Mesothelial cell of epicardium (in vitro differentiated cells): ENCODE results near the gene RAMACL. TPM values are rescaled to one million over a fixed set of nuclear protein-coding genes. Genes with fewer than 3 reads are reported as not detected.

Source experiments
- DNase-seq, 2 experiments: peaks; one replicate each; pipeline ENCODE4 v3.0.0; 2021; ENCODE audit warnings: low spot score in 2 of 2; ENCODE audit not compliant: unreplicated experiment in 2 of 2
- H3K27ac Mint-ChIP-seq: 2 replicates; pipeline ENCODE4 v1.8.0; 2021; ENCODE audit warnings: mixed read lengths
- H3K27me3 Mint-ChIP-seq: 2 replicates; pipeline ENCODE4 v1.8.0; 2021; ENCODE audit warnings: low read depth, mixed read lengths
- H3K36me3 Mint-ChIP-seq: 2 replicates; pipeline ENCODE4 v1.8.0; 2021; ENCODE audit warnings: mixed read lengths
- H3K4me1 Mint-ChIP-seq: 2 replicates; pipeline ENCODE4 v1.8.0; 2021; ENCODE audit warnings: mixed read lengths
- H3K4me3 Mint-ChIP-seq: 2 replicates; pipeline ENCODE4 v1.8.0; 2021; ENCODE audit warnings: mild to moderate bottlenecking, moderate library complexity, mixed read lengths
- H3K9me3 Mint-ChIP-seq: 2 replicates; pipeline ENCODE4 v1.8.0; 2021; ENCODE audit warnings: mixed read lengths
- total RNA-seq: library from RNA; stranded (reverse); gene quantifications from 3 replicates; pipeline ENCODE4 v1.2.1, GENCODE V29; 2021
- TF ChIP-seq, protein P1 (sequence below): fragments of 200-600 bp; sonication (generic); IDR thresholded peaks from one replicate; pipeline ENCODE4 v1.5.0; 2021; ENCODE audit warnings: antibody characterized with exemption; ENCODE audit not compliant: unreplicated experiment

The RAMACL gene
- total RNA-seq, 1 donor from 2014 or later: 0.69 TPM

DNA sequence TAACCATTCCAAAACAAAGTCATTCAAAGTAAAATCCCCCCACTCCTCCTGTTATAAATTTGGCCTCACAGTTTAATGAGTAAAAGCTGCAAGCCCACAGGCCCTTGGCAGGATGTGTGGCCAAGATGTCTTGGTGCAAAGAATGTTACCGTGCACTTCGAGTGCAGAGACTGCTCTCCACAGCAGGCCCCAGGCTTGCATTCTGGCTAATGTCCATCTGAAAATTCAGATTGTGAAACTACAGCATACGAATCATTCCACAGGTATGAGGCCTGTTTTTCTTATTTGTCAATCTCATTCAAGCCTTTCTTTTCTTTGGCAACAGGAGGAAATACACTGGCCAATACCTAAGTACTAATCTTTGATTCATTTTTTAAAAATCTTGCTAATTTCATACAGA, 33.4 kb upstream of the RAMACL start:
- no peak for DNase-seq
- peaks cover 45% of the 10 kb centered on the region for H3K4me1 Mint-ChIP-seq
- H3K27ac Mint-ChIP-seq: peak overlapping the region; percentile 92
- peaks cover 3% of the 10 kb centered on the region for H3K27me3 Mint-ChIP-seq
- H3K9me3 Mint-ChIP-seq: no peaks in the 10 kb centered on the region
- peaks cover 4% of the 10 kb centered on the region for H3K36me3 Mint-ChIP-seq
- TF ChIP-seq, protein P1, sequence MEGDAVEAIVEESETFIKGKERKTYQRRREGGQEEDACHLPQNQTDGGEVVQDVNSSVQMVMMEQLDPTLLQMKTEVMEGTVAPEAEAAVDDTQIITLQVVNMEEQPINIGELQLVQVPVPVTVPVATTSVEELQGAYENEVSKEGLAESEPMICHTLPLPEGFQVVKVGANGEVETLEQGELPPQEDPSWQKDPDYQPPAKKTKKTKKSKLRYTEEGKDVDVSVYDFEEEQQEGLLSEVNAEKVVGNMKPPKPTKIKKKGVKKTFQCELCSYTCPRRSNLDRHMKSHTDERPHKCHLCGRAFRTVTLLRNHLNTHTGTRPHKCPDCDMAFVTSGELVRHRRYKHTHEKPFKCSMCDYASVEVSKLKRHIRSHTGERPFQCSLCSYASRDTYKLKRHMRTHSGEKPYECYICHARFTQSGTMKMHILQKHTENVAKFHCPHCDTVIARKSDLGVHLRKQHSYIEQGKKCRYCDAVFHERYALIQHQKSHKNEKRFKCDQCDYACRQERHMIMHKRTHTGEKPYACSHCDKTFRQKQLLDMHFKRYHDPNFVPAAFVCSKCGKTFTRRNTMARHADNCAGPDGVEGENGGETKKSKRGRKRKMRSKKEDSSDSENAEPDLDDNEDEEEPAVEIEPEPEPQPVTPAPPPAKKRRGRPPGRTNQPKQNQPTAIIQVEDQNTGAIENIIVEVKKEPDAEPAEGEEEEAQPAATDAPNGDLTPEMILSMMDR: no peak
- H3K4me3 Mint-ChIP-seq: no peak overlapping the region

DNA sequence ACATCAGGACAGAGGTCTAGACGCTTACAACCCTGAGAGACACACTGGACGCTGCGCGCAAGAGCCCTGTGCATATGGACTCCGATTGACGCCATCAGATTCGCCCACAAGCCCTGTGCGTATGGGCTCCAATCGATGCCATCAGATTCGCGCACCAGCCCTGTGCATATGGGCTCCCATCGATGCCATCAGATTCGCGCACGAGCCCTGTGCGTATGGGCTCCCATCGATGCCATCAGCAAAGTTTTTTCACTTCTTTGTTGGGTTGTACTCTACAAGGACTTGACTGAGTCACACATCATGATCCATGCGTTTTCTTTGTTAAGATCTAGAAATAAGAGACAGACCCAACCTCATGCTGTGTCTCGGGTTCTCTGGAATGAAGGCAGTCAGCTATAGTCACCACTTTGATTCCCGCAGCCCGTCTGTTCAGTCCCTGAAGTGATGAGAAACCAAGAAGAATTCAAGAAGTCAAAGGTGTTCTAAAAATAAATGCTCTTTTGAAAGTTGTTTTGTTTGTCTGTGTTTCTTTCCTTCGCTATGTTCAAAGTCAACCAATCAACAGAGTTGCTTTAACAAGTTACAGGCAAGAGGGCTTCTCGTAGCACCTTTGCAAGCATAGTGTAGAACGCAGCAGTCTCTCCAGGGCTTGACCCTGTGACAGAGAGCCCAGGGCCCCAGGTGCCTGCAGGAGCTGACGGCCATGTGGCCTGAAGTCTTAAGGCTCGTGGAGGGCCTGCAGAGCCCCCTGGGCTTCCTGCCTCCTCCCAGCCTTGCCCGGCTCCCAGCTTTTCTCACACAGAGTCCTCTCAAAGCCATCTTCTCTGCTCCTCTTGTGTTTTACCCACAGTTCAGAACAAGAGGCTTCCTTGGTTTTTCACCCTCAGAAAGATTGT, 32.6 kb upstream of the RAMACL start:
- Mint-ChIP-seq H3K27ac (peak overlapping the region; percentile 92), H3K27me3 (peaks cover 5% of the 10 kb centered on the region), H3K36me3 (peaks cover 4% of the 10 kb centered on the region), H3K4me3 (no peak overlapping the region), H3K4me1 (peaks cover 51% of the 10 kb centered on the region), H3K9me3 (no peaks in the 10 kb centered on the region)
- TF ChIP-seq, protein P1: no peak
- no peak for DNase-seq

DNA sequence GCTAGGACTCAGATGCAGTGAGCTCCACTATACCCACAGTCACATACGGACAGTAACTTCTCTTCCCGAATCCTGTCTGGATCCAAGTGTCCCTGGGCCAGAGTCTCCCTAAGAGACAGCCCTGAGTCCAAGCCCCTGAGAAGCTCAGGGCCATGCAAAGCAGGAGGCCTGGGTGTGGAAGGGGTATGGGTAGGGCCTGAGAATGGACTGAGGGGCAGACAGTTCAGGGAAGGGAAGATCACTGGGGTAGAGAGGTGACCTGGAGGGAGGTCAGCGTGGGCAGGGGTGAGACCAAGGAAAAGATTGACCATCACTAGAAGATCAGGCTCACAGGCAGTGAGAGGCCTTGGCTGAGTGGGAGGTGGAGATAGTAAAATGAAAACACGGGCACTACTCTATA, 31.8 kb upstream of the RAMACL start:
- H3K9me3 Mint-ChIP-seq: no peaks in the 10 kb centered on the region
- peaks cover 58% of the 10 kb centered on the region for H3K4me1 Mint-ChIP-seq
- H3K27ac Mint-ChIP-seq: no peak overlapping the region

DNA sequence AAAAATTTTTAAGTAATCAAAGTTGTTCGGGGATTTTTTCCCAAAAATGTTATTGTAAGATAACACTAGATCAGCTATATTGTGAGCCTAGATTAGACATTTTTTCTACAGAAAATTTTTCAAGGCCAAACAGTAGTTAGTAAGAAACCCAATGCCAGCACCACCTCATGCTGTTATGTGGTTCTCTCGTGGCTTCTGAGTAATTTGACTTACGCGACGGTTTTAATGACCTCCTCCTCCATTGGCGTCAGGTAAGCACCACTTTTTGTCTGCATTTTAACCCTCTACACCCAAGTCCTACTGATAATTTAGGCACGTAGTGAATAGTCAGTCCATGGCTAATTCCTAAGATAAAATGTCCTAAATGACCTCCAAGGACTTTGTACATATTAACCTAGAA, 30.9 kb upstream of the RAMACL start:
- Mint-ChIP-seq H3K9me3 (no peaks in the 10 kb centered on the region), H3K27ac (no peak overlapping the region), H3K27me3 (peaks cover 5% of the 10 kb centered on the region), H3K36me3 (peaks cover 4% of the 10 kb centered on the region), H3K4me1 (peaks cover 67% of the 10 kb centered on the region), H3K4me3 (no peak overlapping the region)
- DNase-seq: no peak
- TF ChIP-seq, protein P1: no peak

More for the DNA sequence above, 31.8 kb upstream of the RAMACL start:
- Mint-ChIP-seq H3K36me3 (peaks cover 4% of the 10 kb centered on the region), H3K27me3 (peaks cover 5% of the 10 kb centered on the region), H3K4me3 (no peak overlapping the region)
- DNase-seq: no peak
- TF ChIP-seq, protein P1: no peak

DNA sequence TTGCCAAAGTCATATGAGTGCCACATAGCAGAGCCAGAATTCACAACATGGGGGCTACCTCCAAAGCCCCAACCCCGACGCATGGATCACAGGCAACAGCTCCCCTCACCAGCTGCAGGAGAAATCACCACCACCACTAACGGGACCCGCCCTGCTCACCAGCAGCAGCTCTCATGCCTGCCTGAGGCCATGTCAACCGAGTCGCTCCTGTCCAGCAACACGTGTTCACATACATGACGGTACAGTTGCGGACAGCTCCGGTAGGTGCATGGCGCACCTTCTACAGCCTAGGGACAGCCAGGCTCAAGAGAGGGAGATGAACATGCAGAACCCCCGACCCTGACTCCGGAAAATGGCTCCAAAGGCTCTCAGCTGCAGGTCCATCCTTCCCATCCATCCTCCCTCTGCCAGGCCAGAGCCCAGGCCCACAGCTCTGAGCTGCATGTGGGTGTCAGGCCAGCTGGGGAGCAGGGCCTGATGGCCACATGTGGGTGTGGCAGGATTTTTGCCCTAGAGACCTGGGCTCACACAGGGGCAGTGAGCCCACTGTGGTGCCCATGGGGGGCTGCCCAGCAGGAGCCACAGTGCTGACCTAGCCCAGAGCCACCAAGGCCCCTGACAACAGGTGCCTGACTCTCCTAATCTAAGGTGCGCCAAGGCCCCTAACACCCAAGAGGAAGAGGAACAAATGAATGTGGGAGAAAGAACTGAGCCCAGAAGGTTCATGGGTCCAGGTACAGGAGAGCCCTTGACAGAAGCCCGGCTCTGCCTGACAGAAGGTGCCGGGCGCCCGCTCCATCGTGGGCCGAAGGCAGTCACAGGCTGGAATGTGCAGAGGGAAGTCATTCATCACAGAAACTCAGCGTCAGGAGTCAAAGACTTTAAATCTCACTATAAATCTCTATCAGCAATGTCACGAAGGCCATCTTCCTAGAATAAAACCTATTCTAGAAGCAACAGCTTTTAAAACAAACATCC, 30.1 kb upstream of the RAMACL start:
- peaks cover 68% of the 10 kb centered on the region for H3K4me1 Mint-ChIP-seq
- no peak overlapping the region for H3K4me3 Mint-ChIP-seq
- no peak for DNase-seq
- H3K27ac Mint-ChIP-seq: no peak overlapping the region
- peaks cover 5% of the 10 kb centered on the region for H3K27me3 Mint-ChIP-seq
- H3K9me3 Mint-ChIP-seq: no peaks in the 10 kb centered on the region
- peaks cover 4% of the 10 kb centered on the region for H3K36me3 Mint-ChIP-seq
- TF ChIP-seq, protein P1: no peak
